Nephron (organoid): ENCODE results near the gene EZR.

Source experiments
- H3K27ac Mint-ChIP-seq, 3 experiments: 2 replicates each; pipeline ENCODE4 v1.8.0; 2020; ENCODE audit warnings: mixed read lengths in 3 of 3, mild to moderate bottlenecking in 2 of 3, moderate library complexity in 1 of 3
- H3K27me3 Mint-ChIP-seq: 2 replicates; pipeline ENCODE4 v1.8.0; 2021; ENCODE audit warnings: low read depth, mild to moderate bottlenecking, moderate library complexity, mixed read lengths
- H3K36me3 Mint-ChIP-seq: 2 replicates; pipeline ENCODE4 v1.8.0; 2020; ENCODE audit warnings: low read depth, mixed read lengths
- H3K4me1 Mint-ChIP-seq: 2 replicates; pipeline ENCODE4 v1.8.0; 2020; ENCODE audit warnings: mixed read lengths
- H3K4me3 Mint-ChIP-seq, 3 experiments: 2 replicates each; pipeline ENCODE4 v1.8.0; 2020; ENCODE audit warnings: mild to moderate bottlenecking in 3 of 3, mixed read lengths in 3 of 3, moderate library complexity in 2 of 3
- H3K9me3 Mint-ChIP-seq: 2 replicates; pipeline ENCODE4 v1.8.0; 2020; ENCODE audit warnings: mixed read lengths
- CTCF ChIP-seq, 3 experiments: fragments of 200-600 bp; sonication (generic); IDR thresholded peaks; one replicate each; pipeline ENCODE4 v1.5.0; 2021; ENCODE audit warnings: antibody characterized with exemption in 3 of 3; ENCODE audit not compliant: unreplicated experiment in 3 of 3

EZR gene

DNA sequence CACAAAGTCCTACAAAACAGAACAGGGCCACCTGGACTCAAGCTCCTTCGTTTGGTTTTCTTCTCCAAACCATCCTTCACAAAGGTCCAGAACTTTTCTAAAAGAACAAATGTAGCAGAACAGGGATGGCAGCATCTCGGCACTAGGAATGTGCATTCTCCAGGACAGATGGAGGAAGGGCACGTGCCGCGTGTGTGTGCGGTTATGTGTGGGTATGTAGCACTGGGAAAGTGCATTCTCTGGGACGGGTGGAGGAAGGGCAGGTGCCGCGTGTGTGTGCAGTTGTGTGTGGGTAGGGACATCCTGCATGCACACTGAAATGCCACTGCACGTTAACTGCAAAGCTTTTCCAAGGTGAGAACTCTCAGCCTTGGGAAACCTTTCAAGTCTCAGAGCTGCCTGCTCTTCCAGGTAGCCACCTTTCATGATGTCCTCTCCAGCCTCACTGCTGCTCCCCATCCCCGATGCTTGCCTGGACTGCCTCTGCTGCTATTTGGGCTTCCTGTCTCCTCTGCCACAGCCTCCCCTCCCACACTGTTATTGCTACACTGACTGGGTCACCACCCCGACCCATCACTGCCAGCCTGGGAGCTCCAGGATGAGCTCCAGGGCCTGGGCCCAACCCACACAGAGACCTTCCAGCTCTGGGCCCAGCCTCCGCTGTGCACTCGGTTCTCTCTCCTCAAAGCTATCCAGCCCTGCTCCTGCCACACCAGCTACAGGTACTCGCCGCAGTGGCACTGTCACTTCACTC is 47.6 kb downstream of the EZR start:
- H3K27me3 Mint-ChIP-seq, result no peaks in the 10 kb centered on the region
- H3K36me3 Mint-ChIP-seq, result peaks cover 84% of the 10 kb centered on the region
- H3K27ac Mint-ChIP-seq, result peak overlapping the region in 2 of 3 experiments; percentile 68 to 73
- peaks cover 65% of the 10 kb centered on the region for H3K4me1 Mint-ChIP-seq
- H3K9me3 Mint-ChIP-seq, result no peaks in the 10 kb centered on the region
- TF ChIP-seq CTCF (IDR thresholded peaks at IDR 0.05; ENCODE audit: unreplicated experiment in 3 of 3), result no peak
- no peak overlapping the region for H3K4me3 Mint-ChIP-seq

GRCh38 chr6:158770533-158771330 is 48.4 kb downstream of the EZR start:
- Mint-ChIP-seq H3K9me3 (no peaks in the 10 kb centered on the region), H3K27ac (peak overlapping the region; percentile 35 to 73 (median 68)), H3K27me3 (no peaks in the 10 kb centered on the region), H3K4me3 (no peak overlapping the region), H3K36me3 (peaks cover 83% of the 10 kb centered on the region), H3K4me1 (peaks cover 65% of the 10 kb centered on the region)
- TF ChIP-seq CTCF (IDR thresholded peaks at IDR 0.05; ENCODE audit: unreplicated experiment in 3 of 3), result no peak

DNA sequence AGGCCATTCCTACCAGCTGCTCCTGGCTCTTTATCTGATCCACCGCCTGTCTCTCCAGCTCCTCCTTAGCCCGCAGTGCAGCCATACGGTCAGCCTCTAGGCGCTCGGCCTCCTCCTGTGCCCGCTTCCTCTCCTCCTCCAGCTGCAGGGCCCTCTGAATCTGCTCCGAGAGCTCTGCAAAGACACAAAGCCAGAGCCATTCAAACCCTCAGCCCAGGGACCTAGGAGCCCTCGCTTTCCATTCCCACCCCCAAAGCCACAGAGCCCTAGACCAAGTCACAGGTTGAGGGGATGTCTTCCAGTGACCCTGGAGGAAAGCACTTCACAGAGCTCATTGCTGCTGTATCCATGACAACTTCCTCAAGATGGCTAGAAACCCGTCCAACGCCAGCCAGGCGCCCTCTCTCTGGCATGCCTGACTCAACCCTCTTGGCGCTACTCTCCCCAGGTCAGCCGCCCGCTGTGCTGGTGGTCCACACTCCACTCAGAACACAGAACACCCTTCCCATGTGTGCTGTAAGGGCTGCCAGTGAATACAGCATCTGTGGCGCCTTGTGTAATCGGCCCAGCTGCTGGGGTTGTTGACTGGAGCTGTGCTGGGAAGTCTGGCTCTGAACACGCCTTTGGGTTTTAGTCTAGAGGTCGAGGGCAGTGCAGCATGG is 49.3 kb downstream of the EZR start:
- Mint-ChIP-seq H3K36me3 (peaks cover 78% of the 10 kb centered on the region), H3K27ac (peak overlapping the region; percentile 35 to 73 (median 68)), H3K4me1 (peaks cover 65% of the 10 kb centered on the region), H3K9me3 (no peaks in the 10 kb centered on the region), H3K27me3 (no peaks in the 10 kb centered on the region), H3K4me3 (peak overlapping the region in 1 of 3 experiments; percentile 5)
- no peak for TF ChIP-seq CTCF (IDR thresholded peaks at IDR 0.05; ENCODE audit: unreplicated experiment in 3 of 3)

- Mint-ChIP-seq H3K27me3 (no peaks in the 10 kb centered on the region), H3K36me3 (peaks cover 78% of the 10 kb centered on the region), H3K9me3 (no peaks in the 10 kb centered on the region), H3K27ac (peak overlapping the region; percentile 35 to 73 (median 68)), H3K4me1 (peaks cover 60% of the 10 kb centered on the region), H3K4me3 (peak overlapping the region in 1 of 3 experiments; percentile 5)
- no peak for TF ChIP-seq CTCF (IDR thresholded peaks at IDR 0.05; ENCODE audit: unreplicated experiment in 3 of 3)
These were observed 49.9 kb downstream of the EZR start for GRCh38 chr6:158769234-158769770.

DNA sequence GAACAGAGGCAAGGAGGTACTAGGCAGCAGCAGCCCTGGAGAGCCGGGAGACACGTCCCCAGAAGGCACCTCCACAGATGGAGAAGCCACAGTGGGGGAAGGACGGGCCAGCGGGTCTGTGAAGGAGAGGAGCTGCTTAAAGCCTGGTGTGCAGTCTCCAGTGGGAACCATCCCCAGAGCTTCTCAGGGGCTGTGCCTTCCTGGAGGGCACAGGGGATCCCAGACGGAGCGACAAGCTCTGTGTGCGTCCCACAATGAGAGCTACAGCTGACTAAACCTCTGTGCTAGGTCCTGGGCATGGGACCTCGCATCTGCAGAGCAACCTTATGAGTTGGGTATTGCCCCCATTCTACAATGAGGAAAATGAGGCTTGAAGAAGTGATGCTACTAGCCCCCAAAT is 50.7 kb downstream of the EZR start:
- H3K4me1 Mint-ChIP-seq, result peaks cover 52% of the 10 kb centered on the region
- H3K4me3 Mint-ChIP-seq, result no peak overlapping the region
- H3K36me3 Mint-ChIP-seq, result peaks cover 75% of the 10 kb centered on the region
- no peaks in the 10 kb centered on the region for H3K9me3 Mint-ChIP-seq
- H3K27me3 Mint-ChIP-seq, result no peaks in the 10 kb centered on the region
- peak overlapping the region; percentile 8 to 66 (median 15) for H3K27ac Mint-ChIP-seq
- no peak for TF ChIP-seq CTCF (IDR thresholded peaks at IDR 0.05; ENCODE audit: unreplicated experiment in 3 of 3)
